ENCODE data around the gene CEP78. TPM values are rescaled to one million over a fixed set of nuclear protein-coding genes. Genes with fewer than 3 reads are reported as not detected.
A peak's percentile ranks its signal among the peaks of the same experiment; 100 is the strongest.

CEP78 gene
- total RNA-seq, 1 donor from 2014 or later: 13.9 TPM

- Mint-ChIP-seq H3K27me3 (ENCODE audit: unreplicated experiment) (no peaks in the 10 kb centered on the region), H3K27ac (ENCODE audit: unreplicated experiment) (no peak overlapping the region), H3K4me1 (ENCODE audit: unreplicated experiment) (peaks cover 25% of the 10 kb centered on the region), H3K4me3 (ENCODE audit: unreplicated experiment) (no peak overlapping the region), H3K9me3 (ENCODE audit: unreplicated experiment) (no peaks in the 10 kb centered on the region), H3K36me3 (ENCODE audit: unreplicated experiment) (peaks cover 65% of the 10 kb centered on the region)
- DNase-seq (ENCODE audit: extremely low spot score, unreplicated experiment): no peak
- TF ChIP-seq, protein P1, sequence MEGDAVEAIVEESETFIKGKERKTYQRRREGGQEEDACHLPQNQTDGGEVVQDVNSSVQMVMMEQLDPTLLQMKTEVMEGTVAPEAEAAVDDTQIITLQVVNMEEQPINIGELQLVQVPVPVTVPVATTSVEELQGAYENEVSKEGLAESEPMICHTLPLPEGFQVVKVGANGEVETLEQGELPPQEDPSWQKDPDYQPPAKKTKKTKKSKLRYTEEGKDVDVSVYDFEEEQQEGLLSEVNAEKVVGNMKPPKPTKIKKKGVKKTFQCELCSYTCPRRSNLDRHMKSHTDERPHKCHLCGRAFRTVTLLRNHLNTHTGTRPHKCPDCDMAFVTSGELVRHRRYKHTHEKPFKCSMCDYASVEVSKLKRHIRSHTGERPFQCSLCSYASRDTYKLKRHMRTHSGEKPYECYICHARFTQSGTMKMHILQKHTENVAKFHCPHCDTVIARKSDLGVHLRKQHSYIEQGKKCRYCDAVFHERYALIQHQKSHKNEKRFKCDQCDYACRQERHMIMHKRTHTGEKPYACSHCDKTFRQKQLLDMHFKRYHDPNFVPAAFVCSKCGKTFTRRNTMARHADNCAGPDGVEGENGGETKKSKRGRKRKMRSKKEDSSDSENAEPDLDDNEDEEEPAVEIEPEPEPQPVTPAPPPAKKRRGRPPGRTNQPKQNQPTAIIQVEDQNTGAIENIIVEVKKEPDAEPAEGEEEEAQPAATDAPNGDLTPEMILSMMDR (IDR thresholded peaks at IDR 0.05): no peak
Observed at GRCh38 chr9:78321505-78321904, 85.6 kb downstream of the CEP78 start.

GRCh38 chr9:78324068-78324650 is 88.3 kb downstream of the CEP78 start:
- TF ChIP-seq, protein P1 (IDR thresholded peaks at IDR 0.05): no peak
- Mint-ChIP-seq H3K4me1 (ENCODE audit: unreplicated experiment) (peaks cover 25% of the 10 kb centered on the region), H3K27me3 (ENCODE audit: unreplicated experiment) (no peaks in the 10 kb centered on the region), H3K27ac (ENCODE audit: unreplicated experiment) (peak overlapping the region; percentile 71), H3K36me3 (ENCODE audit: unreplicated experiment) (peaks cover 56% of the 10 kb centered on the region), H3K9me3 (ENCODE audit: unreplicated experiment) (no peaks in the 10 kb centered on the region), H3K4me3 (ENCODE audit: unreplicated experiment) (no peak overlapping the region)
- DNase-seq (ENCODE audit: extremely low spot score, unreplicated experiment): no peak

DNA sequence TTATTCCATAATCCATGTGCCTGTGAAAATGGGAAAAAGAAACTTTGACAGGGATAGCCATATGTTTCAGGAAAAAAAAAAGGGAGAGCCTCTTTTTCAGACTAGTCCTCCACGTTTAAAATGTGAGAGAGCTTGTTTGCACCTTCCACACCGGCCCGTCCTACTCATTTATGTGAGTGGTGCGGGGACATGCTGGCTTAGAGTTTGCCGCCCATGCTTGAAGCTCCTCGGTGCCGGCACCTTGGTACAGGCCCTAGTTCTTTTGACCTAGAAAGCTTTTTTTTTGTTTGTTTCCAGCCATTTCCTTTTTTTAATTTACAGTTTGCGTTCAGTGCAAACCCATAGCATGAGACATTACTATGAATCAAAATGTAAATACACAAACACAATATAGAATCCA is 88.8 kb downstream of the CEP78 start:
- TF ChIP-seq, protein P1 (IDR thresholded peaks at IDR 0.05): no peak
- no peak overlapping the region for H3K4me3 Mint-ChIP-seq (ENCODE audit: unreplicated experiment)
- peak overlapping the region; percentile 71 for H3K27ac Mint-ChIP-seq (ENCODE audit: unreplicated experiment)
- H3K9me3 Mint-ChIP-seq (ENCODE audit: unreplicated experiment): no peaks in the 10 kb centered on the region
- no peaks in the 10 kb centered on the region for H3K27me3 Mint-ChIP-seq (ENCODE audit: unreplicated experiment)
- DNase-seq (ENCODE audit: extremely low spot score, unreplicated experiment): no peak
- H3K36me3 Mint-ChIP-seq (ENCODE audit: unreplicated experiment): peaks cover 55% of the 10 kb centered on the region
- H3K4me1 Mint-ChIP-seq (ENCODE audit: unreplicated experiment): peaks cover 25% of the 10 kb centered on the region

- peak overlapping the region; percentile 71 for H3K27ac Mint-ChIP-seq (ENCODE audit: unreplicated experiment)
- H3K4me1 Mint-ChIP-seq (ENCODE audit: unreplicated experiment): peaks cover 25% of the 10 kb centered on the region
- TF ChIP-seq, protein P1 (IDR thresholded peaks at IDR 0.05): no peak
- H3K4me3 Mint-ChIP-seq (ENCODE audit: unreplicated experiment): no peak overlapping the region
- H3K9me3 Mint-ChIP-seq (ENCODE audit: unreplicated experiment): no peaks in the 10 kb centered on the region
- H3K36me3 Mint-ChIP-seq (ENCODE audit: unreplicated experiment): peaks cover 53% of the 10 kb centered on the region
- no peak for DNase-seq (ENCODE audit: extremely low spot score, unreplicated experiment)
- H3K27me3 Mint-ChIP-seq (ENCODE audit: unreplicated experiment): no peaks in the 10 kb centered on the region
Observed at GRCh38 chr9:78325343-78325742, 89.5 kb downstream of the CEP78 start.

DNA sequence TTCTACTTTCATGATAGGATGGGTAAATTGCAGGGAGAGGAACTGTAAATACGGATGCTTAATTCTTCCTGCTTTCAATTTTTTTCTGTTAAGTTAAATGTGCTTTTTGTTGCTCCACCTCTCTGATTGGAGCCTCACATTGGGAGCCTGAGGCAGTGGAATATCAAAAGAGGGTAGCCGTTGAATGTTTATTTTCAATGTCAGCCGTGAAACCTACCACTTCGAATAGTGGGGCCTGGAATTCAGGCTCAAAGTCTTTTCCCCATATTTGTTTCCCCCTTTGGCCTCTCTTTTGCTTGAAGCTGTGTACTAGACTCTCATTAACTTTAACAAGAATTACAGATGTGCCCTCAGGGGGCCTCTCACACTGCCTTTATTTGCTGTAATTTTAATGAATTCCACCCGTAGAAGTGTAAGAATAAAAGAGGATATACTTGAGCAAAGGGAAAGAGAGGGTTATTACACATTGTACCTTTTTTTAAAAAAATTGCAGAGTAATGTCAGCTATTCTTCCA is 90.0 kb downstream of the CEP78 start:
- Mint-ChIP-seq H3K9me3 (ENCODE audit: unreplicated experiment) (no peaks in the 10 kb centered on the region), H3K36me3 (ENCODE audit: unreplicated experiment) (peaks cover 53% of the 10 kb centered on the region), H3K4me1 (ENCODE audit: unreplicated experiment) (peaks cover 25% of the 10 kb centered on the region), H3K27ac (ENCODE audit: unreplicated experiment) (peak overlapping the region; percentile 11), H3K4me3 (ENCODE audit: unreplicated experiment) (no peak overlapping the region), H3K27me3 (ENCODE audit: unreplicated experiment) (no peaks in the 10 kb centered on the region)
- DNase-seq (ENCODE audit: extremely low spot score, unreplicated experiment): no peak
- TF ChIP-seq, protein P1 (IDR thresholded peaks at IDR 0.05): no peak
